Liver (tissue), 9 donors: ENCODE data around the gene CLCN5. TPM values are rescaled to one million over a fixed set of nuclear protein-coding genes. Genes with fewer than 3 reads are reported as not detected.

Source experiments
- DNase-seq: peaks from one replicate; pipeline ENCODE4 v3.0.0-alpha.2; 2017; ENCODE audit warnings: low spot score
- H3K27ac ChIP-seq, 2 donors: one replicate each; pipeline ENCODE4 v1.7.0; 2013; ENCODE audit warnings: inconsistent platforms in 2 of 2, low read length in 2 of 2, control low read depth in 1 of 2, low read depth in 1 of 2, mild to moderate bottlenecking in 1 of 2
- H3K27me3 ChIP-seq, 4 donors: one replicate each; pipeline versions ENCODE4 v1.6.1 to v1.7.0; 2013; ENCODE audit warnings: low read length in 3 of 4, inconsistent platforms in 1 of 4, mild to moderate bottlenecking in 1 of 4, moderate library complexity in 1 of 4; ENCODE audit not compliant: control insufficient read depth in 4 of 4, insufficient read depth in 4 of 4
- H3K36me3 ChIP-seq, 4 donors: one replicate each; pipeline versions ENCODE4 v1.6.1 to v1.7.0; 2013; ENCODE audit warnings: low read length in 3 of 4, mild to moderate bottlenecking in 3 of 4, low read depth in 1 of 4, moderate library complexity in 1 of 4; ENCODE audit not compliant: control insufficient read depth in 4 of 4, insufficient read depth in 3 of 4
- H3K4me1 ChIP-seq, 4 donors: one replicate each; pipeline versions ENCODE4 v1.6.1 to v1.7.0; 2013; ENCODE audit warnings: low read length in 3 of 4, mild to moderate bottlenecking in 3 of 4, moderate library complexity in 1 of 4; ENCODE audit not compliant: control insufficient read depth in 4 of 4, insufficient read depth in 4 of 4
- H3K4me3 ChIP-seq, 3 donors: one replicate each; pipeline versions ENCODE4 v1.6.1 to v1.7.0; 2013; ENCODE audit warnings: low read length in 3 of 3, control low read depth in 1 of 3, low read depth in 1 of 3, mild to moderate bottlenecking in 1 of 3
- H3K9ac ChIP-seq, 2 donors: one replicate each; pipeline ENCODE4 v1.7.0; 2013; ENCODE audit warnings: low read length in 2 of 2, mild to moderate bottlenecking in 2 of 2, moderate library complexity in 2 of 2, control low read depth in 1 of 2, low read depth in 1 of 2
- H3K9me3 ChIP-seq, 4 donors: one replicate each; pipeline versions ENCODE4 v1.6.1 to v1.7.0; 2013; ENCODE audit warnings: low read length in 3 of 4; ENCODE audit not compliant: control insufficient read depth in 4 of 4
- ATF3 ChIP-seq: IDR thresholded peaks from 2 replicates; pipeline ENCODE4 v1.6.1; 2016; ENCODE audit warnings: antibody characterized with exemption
- CTCF ChIP-seq: fragments of 150-350 bp; IDR thresholded peaks from 2 replicates; pipeline ENCODE4 v1.5.1; 2017; ENCODE audit warnings: improper control_type of control experiment, low read depth, low read length; ENCODE audit not compliant: missing input control
- FOXA1 ChIP-seq: IDR thresholded peaks from 2 replicates; pipeline ENCODE4 v1.6.1; 2016; ENCODE audit warnings: antibody characterized with exemption
- FOXA2 ChIP-seq: IDR thresholded peaks from 2 replicates; pipeline ENCODE4 v1.6.1; 2016; ENCODE audit warnings: antibody characterized with exemption
- GABPA ChIP-seq, 2 donors: IDR thresholded peaks in 1 of 2; conservative IDR thresholded peaks in 1 of 2; 2 replicates each; pipeline ENCODE4 v1.6.1; 2016; ENCODE audit warnings: antibody characterized with exemption in 2 of 2, mild to moderate bottlenecking in 1 of 2, moderate library complexity in 1 of 2
- HNF4G ChIP-seq: IDR thresholded peaks from 2 replicates; pipeline ENCODE4 v1.6.1; 2016; ENCODE audit warnings: antibody characterized with exemption
- JUND ChIP-seq, 2 donors: IDR thresholded peaks; 2 replicates each; pipeline ENCODE4 v1.6.1; 2016; ENCODE audit warnings: antibody characterized with exemption in 2 of 2
- MAX ChIP-seq: IDR thresholded peaks from 2 replicates; pipeline ENCODE4 v1.6.1; 2016; ENCODE audit warnings: antibody characterized with exemption
- NR2F2 ChIP-seq: IDR thresholded peaks from 2 replicates; pipeline ENCODE4 v1.6.1; 2016; ENCODE audit warnings: antibody characterized with exemption
- RAD21 ChIP-seq, 2 donors: IDR thresholded peaks; 2 replicates each; pipeline ENCODE4 v1.6.1; 2016; ENCODE audit warnings: antibody characterized with exemption in 2 of 2, mild to moderate bottlenecking in 2 of 2
- REST ChIP-seq: IDR thresholded peaks from 2 replicates; pipeline ENCODE4 v1.6.1; 2016; ENCODE audit warnings: antibody characterized with exemption, mild to moderate bottlenecking
- SP1 ChIP-seq: IDR thresholded peaks from 2 replicates; pipeline ENCODE4 v1.6.1; 2018; ENCODE audit warnings: antibody characterized with exemption, mild to moderate bottlenecking
- TAF1 ChIP-seq: conservative IDR thresholded peaks from 2 replicates; pipeline ENCODE4 v1.6.1; 2016; ENCODE audit warnings: antibody characterized with exemption, mild to moderate bottlenecking
- YY1 ChIP-seq: IDR thresholded peaks from 2 replicates; pipeline ENCODE4 v1.6.1; 2016; ENCODE audit warnings: antibody characterized with exemption, mild to moderate bottlenecking
- ZBTB33 ChIP-seq: IDR thresholded peaks from 2 replicates; pipeline ENCODE4 v1.6.1; 2016; ENCODE audit warnings: antibody characterized with exemption
- WGBS: extraction: QIAGEN DNeasy Blood & Tissue Kit; methylation state at CpG from one replicate; pipeline ENCODE4 v1.1.7; 2013; 5-methylcytosine and 5-hydroxymethylcytosine counted together
- polyA plus RNA-seq, 2 donors: library from polyadenylated mRNA; stranded (reverse) in 1 of 2; unstranded in 1 of 2; fragments of 200-250 nt in 1 of 2; fragments of >200 nt in 1 of 2; fragmentation: Nextera tagmentation in 1 of 2; extraction: Ambion mirVana in 1 of 2; gene quantifications; one replicate each; pipeline versions ENCODE4 v1.2.1 to v1.2.3, GENCODE V29; 2013 to 2015
- total RNA-seq, 2 donors: library from RNA; depleted of rRNA; stranded (reverse); fragments of >200 nt; gene quantifications; one replicate each; pipeline ENCODE4 v1.2.3, GENCODE V29; 2014
- donor health status: healthy.
- donor health status: healthy.
- donor health status: healthy.
- donor health status: healthy.
- donor health status: healthy.

Gene CLCN5
- total and polyA plus RNA-seq, 4 donors, result 5.6 to 56.1 (median 14.6) TPM

GRCh38 chrX:49995795-49996455 is 73.5 kb downstream of the CLCN5 start (continued):
- TF ChIP-seq CTCF (no peak), ZBTB33 (no peak), FOXA1 (no peak), GABPA (IDR thresholded peaks at IDR 0.05 in 1 of 2, conservative IDR thresholded peaks at IDR 0.05 in 1 of 2) (no peak)

GRCh38 chrX:49996474-49996873 is 74.1 kb downstream of the CLCN5 start:
- no peak for DNase-seq
- Histone ChIP-seq H3K27me3 (no peaks in the 10 kb centered on the region), H3K4me3 (no peak overlapping the region), H3K27ac (no peak overlapping the region), H3K9me3 (no peaks in the 10 kb centered on the region), H3K36me3 (no peaks in the 10 kb centered on the region), H3K4me1 (no peaks in the 10 kb centered on the region), H3K9ac (no peak overlapping the region)
- 99% methylated on average over 2 of the region's 2 CpGs for WGBS
- no peak for TF ChIP-seq FOXA1
- TF ChIP-seq TAF1, result no peak
- no peak for TF ChIP-seq MAX
- TF ChIP-seq JUND (IDR thresholded peaks at IDR 0.05), result no peak
- no peak for TF ChIP-seq NR2F2
- TF ChIP-seq REST, result no peak
- no peak for TF ChIP-seq FOXA2
- no peak for TF ChIP-seq HNF4G
- TF ChIP-seq GABPA (IDR thresholded peaks at IDR 0.05 in 1 of 2, conservative IDR thresholded peaks at IDR 0.05 in 1 of 2), result no peak
- no peak for TF ChIP-seq RAD21 (IDR thresholded peaks at IDR 0.05)

- Histone ChIP-seq H3K27ac (no peak overlapping the region), H3K4me1 (no peaks in the 10 kb centered on the region), H3K9ac (no peak overlapping the region), H3K9me3 (no peaks in the 10 kb centered on the region), H3K27me3 (no peaks in the 10 kb centered on the region), H3K36me3 (no peaks in the 10 kb centered on the region), H3K4me3 (no peak overlapping the region)
- DNase-seq, result no peak
- 98% methylated on average over 3 of the region's 3 CpGs for WGBS
- TF ChIP-seq SP1, result no peak
- TF ChIP-seq TAF1, result no peak
- TF ChIP-seq YY1, result no peak
- TF ChIP-seq REST, result no peak
- TF ChIP-seq NR2F2, result no peak
- no peak for TF ChIP-seq ATF3
- TF ChIP-seq RAD21 (IDR thresholded peaks at IDR 0.05), result no peak
- no peak for TF ChIP-seq FOXA2
- no peak for TF ChIP-seq GABPA (IDR thresholded peaks at IDR 0.05 in 1 of 2, conservative IDR thresholded peaks at IDR 0.05 in 1 of 2)
- TF ChIP-seq FOXA1, result no peak
- no peak for TF ChIP-seq MAX
- TF ChIP-seq HNF4G, result no peak
These were observed 76.7 kb downstream of the CLCN5 start for GRCh38 chrX:49999087-49999486.
